ENCODE measurements around the gene MRPL55.
"Not testable (repeated sequence)": the region's sequence is repeated elsewhere in the genome, so short reads cannot be mapped to it uniquely, and the experiment has no call there.

MRPL55 gene

DNA sequence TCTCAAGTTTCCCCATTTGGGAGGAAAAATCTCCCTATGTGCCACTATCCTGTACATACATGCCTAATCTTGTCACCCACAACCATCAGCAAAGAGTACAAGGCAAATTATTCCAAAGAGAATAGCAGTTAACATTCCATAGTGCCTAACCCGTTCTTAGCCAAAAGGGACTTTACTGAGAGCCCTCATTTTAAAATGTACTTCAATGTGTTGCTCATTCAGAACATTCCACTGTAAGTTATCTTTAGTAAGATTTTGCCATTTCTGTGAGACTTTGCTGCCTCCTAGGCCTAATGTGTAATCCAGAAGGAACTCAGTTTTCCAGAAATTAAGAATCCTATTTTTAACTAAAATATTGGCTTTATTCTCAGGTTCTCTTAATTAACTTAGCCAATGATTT lies 11.3 kb upstream of the MRPL55 start:
- DNase-seq (ENCODE audit: low read depth) = no peak
- TF ChIP-seq, protein P1, sequence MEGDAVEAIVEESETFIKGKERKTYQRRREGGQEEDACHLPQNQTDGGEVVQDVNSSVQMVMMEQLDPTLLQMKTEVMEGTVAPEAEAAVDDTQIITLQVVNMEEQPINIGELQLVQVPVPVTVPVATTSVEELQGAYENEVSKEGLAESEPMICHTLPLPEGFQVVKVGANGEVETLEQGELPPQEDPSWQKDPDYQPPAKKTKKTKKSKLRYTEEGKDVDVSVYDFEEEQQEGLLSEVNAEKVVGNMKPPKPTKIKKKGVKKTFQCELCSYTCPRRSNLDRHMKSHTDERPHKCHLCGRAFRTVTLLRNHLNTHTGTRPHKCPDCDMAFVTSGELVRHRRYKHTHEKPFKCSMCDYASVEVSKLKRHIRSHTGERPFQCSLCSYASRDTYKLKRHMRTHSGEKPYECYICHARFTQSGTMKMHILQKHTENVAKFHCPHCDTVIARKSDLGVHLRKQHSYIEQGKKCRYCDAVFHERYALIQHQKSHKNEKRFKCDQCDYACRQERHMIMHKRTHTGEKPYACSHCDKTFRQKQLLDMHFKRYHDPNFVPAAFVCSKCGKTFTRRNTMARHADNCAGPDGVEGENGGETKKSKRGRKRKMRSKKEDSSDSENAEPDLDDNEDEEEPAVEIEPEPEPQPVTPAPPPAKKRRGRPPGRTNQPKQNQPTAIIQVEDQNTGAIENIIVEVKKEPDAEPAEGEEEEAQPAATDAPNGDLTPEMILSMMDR (IDR thresholded peaks at IDR 0.05; ENCODE audit: low read depth, low read length) = no peak
- TF ChIP-seq MYC (IDR thresholded peaks at IDR 0.05; ENCODE audit: low read depth, low read length) (no peak), POLR2A (IDR thresholded peaks at IDR 0.05; ENCODE audit: extremely low read depth, insufficient read length) (no peak)
- TF ChIP-seq, protein P2, sequence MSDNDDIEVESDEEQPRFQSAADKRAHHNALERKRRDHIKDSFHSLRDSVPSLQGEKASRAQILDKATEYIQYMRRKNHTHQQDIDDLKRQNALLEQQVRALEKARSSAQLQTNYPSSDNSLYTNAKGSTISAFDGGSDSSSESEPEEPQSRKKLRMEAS (IDR thresholded peaks at IDR 0.05; ENCODE audit: low read depth, low read length) = no peak
- no peak overlapping the region for H3K4me3 ChIP-seq (ENCODE audit: low read depth, low read length)

GRCh38 chr1:228118040-228118439 lies 8.9 kb upstream of the MRPL55 start:
- DNase-seq (ENCODE audit: low read depth) = no peak
- no peak overlapping the region for H3K4me3 ChIP-seq (ENCODE audit: low read depth, low read length)
- TF ChIP-seq POLR2A (IDR thresholded peaks at IDR 0.05; ENCODE audit: extremely low read depth, insufficient read length) (no peak), MYC (IDR thresholded peaks at IDR 0.05; ENCODE audit: low read depth, low read length) (no peak)
- TF ChIP-seq, protein P1 (IDR thresholded peaks at IDR 0.05; ENCODE audit: low read depth, low read length) = no peak
- TF ChIP-seq, protein P2 (IDR thresholded peaks at IDR 0.05; ENCODE audit: low read depth, low read length) = no peak

- no peak overlapping the region for H3K4me3 ChIP-seq (ENCODE audit: low read depth, low read length)
- TF ChIP-seq, protein P2 (IDR thresholded peaks at IDR 0.05; ENCODE audit: low read depth, low read length) = no peak
- DNase-seq (ENCODE audit: low read depth) = no peak
These were observed 8.2 kb upstream of the MRPL55 start for GRCh38 chr1:228117335-228117734.

- no peak overlapping the region for H3K4me3 ChIP-seq (ENCODE audit: low read depth, low read length)
- no peak for DNase-seq (ENCODE audit: low read depth)
These were observed 5.7 kb upstream of the MRPL55 start for GRCh38 chr1:228114827-228115226.

GRCh38 chr1:228112617-228113016 lies 3.5 kb upstream of the MRPL55 start:
- no peak overlapping the region for H3K4me3 ChIP-seq (ENCODE audit: low read depth, low read length)
- TF ChIP-seq POLR2A (IDR thresholded peaks at IDR 0.05; ENCODE audit: extremely low read depth, insufficient read length) (no peak), MYC (IDR thresholded peaks at IDR 0.05; ENCODE audit: low read depth, low read length) (no peak)
- TF ChIP-seq, protein P1 (IDR thresholded peaks at IDR 0.05; ENCODE audit: low read depth, low read length) = no peak
- TF ChIP-seq, protein P2 (IDR thresholded peaks at IDR 0.05; ENCODE audit: low read depth, low read length) = no peak
- no peak for DNase-seq (ENCODE audit: low read depth)

More at GRCh38 chr1:228114827-228115226, 5.7 kb upstream of the MRPL55 start:
- TF ChIP-seq, protein P1 (IDR thresholded peaks at IDR 0.05; ENCODE audit: low read depth, low read length) = no peak
- TF ChIP-seq MYC (IDR thresholded peaks at IDR 0.05; ENCODE audit: low read depth, low read length) (no peak), POLR2A (IDR thresholded peaks at IDR 0.05; ENCODE audit: extremely low read depth, insufficient read length) (no peak)
- TF ChIP-seq, protein P2 (IDR thresholded peaks at IDR 0.05; ENCODE audit: low read depth, low read length) = no peak

DNA sequence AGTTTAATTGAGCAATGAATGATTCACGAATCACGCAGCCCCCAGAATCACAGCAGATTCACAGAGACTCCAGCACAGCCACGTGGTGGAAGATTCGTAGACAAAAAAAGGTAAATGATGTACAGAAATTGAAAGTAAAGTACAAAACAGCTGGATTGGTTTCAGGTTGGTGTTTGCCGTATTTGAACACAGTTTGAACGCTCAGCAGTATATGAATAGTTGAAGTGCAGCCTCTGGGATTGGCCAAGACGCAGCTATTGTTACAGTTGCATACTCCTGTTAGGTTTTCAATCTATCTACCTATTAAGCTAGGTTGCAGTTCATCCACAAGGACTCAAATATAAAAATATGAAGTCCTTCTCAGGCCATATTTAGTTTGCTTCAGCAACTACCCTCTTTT lies 3.1 kb upstream of the MRPL55 start:
- DNase-seq (ENCODE audit: low read depth) = no peak
- no peak for TF ChIP-seq MYC (IDR thresholded peaks at IDR 0.05; ENCODE audit: low read depth, low read length)
- TF ChIP-seq, protein P2 (IDR thresholded peaks at IDR 0.05; ENCODE audit: low read depth, low read length) = no peak
- TF ChIP-seq, protein P1 (IDR thresholded peaks at IDR 0.05; ENCODE audit: low read depth, low read length) = no peak
- TF ChIP-seq POLR2A (IDR thresholded peaks at IDR 0.05; ENCODE audit: extremely low read depth, insufficient read length) = no peak
- no peak overlapping the region for H3K4me3 ChIP-seq (ENCODE audit: low read depth, low read length)

GRCh38 chr1:228111315-228111714 lies 2.2 kb upstream of the MRPL55 start:
- DNase-seq (ENCODE audit: low read depth); H3K4me3 ChIP-seq (ENCODE audit: low read depth, low read length): not testable (repeated sequence)
